OCI-M1 (cell line): ENCODE data around the gene DHRS7B.
"Not testable (repeated sequence)": the region's sequence is repeated elsewhere in the genome, so short reads cannot be mapped to it uniquely, and the experiment has no call there.

Experiments
- DNase-seq: peaks from one replicate; lab custom pipeline; 2025; lab: John Stamatoyannopoulos, UW

DHRS7B gene, protein sequence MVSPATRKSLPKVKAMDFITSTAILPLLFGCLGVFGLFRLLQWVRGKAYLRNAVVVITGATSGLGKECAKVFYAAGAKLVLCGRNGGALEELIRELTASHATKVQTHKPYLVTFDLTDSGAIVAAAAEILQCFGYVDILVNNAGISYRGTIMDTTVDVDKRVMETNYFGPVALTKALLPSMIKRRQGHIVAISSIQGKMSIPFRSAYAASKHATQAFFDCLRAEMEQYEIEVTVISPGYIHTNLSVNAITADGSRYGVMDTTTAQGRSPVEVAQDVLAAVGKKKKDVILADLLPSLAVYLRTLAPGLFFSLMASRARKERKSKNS

DNA sequence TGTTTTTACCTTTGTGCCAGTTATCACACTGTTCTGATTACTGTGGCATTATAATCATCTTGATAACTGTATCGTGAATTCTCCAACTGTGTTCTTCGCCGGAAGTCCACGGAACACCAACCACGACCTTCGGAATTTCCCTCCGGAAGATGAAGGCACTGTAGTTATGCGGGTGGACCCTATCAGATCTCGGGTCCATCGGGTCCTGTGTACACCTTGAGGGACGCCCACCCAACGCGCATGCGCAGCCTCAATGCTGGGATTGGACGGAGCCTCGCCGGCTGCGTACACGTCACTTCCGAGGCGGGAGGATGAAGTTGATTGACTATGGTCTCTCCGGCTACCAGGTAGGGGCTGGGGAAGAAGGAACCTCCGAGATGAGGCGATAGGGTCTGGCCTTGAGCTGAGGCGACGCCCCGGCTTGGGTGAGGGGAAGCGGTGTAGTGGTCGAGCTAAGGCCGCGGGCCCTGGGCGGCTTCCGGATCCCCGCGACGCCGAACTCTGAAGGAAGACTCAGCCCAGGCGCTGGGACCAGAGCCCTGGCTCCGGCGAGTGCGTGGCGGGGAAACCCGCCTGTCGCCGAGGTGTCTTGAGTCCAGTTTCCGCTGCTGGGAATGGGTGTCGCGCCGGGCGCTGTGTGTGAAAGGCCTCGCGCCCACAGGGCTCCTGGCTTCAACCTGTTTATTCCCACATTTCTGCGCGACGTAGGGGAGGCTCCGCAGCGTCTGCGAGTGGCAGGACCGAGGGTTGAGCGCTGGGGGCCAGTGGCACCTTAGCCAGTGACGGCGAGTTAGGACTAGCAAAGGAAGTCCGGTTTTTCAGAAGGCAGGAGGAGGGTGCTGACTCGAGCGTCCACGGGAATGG lies at the start of gene DHRS7B:
TSS of gene DHRS7B (plus strand) at position 320 of the 864 bp plus-strand sequence. CDS start at position 328, 8 bp downstream.
- DNase-seq: peak; percentile 98

DNA sequence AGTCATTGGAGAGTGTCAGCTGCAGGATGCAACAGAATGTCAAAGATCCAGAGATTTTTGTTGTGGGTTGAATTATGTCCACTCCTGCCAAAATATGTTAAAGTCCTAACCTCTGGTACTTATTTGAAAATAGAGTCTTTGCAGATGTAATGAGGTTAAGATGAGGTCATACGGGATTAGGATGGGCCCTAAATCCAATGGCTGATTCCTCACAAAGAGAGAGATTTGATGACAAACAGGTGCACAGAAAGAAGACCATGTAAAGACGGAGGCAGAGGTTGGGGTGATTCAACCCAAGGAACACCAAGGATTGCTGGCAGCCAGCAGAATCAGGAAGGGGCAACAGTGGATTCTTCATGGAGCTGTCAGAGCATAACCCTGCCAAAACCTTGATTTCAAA lies 49.5 kb upstream of the DHRS7B start:
- DNase-seq: no peak

DNA sequence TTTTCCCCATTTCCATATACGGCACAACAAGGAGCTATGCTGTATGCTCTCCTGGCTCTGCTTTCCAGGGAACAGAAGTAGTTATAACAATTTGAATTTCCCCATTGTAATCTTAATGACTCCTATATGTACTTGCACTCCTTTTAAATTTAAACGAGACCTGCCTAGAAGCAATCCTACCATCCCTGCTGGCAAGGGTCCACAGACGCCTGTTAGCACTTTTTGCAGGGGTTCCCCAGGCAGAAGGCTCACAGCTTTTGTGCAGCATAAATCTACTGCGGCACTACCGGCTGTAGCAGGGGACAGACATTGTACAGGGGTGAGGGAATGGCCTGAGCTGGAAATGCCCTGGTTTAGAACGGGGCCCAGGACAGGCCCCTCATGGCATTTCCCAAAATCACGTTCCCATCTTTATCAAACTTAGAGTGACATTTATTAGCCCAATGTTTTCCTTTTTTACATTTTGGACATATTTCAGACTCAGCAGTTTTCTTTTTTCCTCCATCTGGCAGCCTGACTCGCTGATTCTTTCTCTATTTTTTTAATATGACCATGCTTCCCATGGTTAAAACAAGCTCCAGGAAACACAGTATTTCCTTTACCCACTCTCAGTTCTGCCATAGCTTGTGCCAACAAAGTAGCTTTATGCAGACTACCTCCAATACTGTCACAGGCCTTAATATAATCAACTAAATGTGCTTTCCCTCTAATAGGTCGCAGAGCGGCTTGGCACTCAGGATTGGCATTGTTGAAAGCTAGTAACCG lies 48.6 kb upstream of the DHRS7B start:
- no peak for DNase-seq

GRCh38 chr17:21079196-21079595 lies 47.6 kb upstream of the DHRS7B start:
- DNase-seq: no peak

DNA sequence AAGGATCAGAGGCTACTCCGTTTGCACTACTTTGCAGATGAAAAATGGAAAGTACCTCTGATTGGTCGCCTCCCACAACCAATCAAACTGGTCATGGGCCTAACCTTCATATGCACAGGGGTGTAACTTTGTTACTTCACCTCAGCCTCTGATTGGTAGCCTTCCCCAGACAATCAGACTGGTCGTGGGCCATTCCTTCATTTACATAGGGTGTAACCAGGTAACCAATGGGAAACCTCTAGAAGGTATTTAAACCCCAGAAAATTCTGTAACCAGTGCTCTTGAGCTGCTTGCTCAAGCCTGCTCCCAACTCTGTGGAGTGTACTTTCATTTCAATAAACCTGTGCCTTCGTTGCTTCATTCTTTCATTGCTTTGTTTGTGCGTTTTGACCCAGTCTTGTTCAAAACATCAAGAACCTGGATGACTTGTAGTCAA lies 44.7 kb upstream of the DHRS7B start:
- peak; percentile 47 for DNase-seq

DNA sequence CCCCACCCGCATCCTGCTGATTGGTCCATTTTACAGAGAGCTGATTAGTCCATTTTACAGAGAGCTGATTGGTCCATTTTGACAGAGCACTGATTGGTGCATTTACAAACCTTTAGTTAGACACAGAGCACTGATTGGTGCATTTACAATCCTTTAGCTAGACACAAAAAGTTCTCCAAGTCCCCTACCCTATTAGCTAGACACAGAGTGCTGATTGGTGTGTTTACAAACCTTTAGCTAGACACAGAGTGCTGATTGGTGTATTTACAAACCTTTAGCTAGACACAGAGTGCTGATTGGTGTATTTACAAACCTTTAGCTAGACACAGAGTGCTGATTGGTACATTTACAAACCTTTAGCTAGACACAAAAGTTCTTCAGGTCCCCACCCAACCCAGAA lies 41.5 kb upstream of the DHRS7B start:
- DNase-seq: not testable (repeated sequence)

DNA sequence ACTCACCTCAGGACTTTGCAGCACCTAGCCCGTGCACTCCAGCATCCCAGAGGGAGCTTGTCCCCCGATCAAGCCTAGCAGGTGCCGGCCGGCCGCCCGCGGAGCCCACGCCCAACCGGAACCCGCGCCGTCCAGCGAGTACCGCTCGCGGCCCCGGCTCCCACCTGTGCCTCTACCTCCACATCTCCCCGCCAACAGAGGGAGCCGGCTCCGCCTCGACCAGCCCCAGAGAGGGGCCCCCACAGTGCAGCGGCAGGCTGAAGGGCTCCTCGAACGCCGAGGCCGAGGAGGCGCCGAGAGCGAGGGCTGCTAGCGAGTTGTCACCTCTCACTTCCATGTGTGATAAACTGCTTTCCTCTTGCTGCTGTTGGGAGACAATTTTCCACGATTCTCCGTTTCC lies 41.1 kb upstream of the DHRS7B start:
- DNase-seq: no peak

- no peak for DNase-seq
Observed at GRCh38 chr17:21089145-21089544, 37.6 kb upstream of the DHRS7B start.

- DNase-seq: no peak
Observed at GRCh38 chr17:21089933-21090901, 36.5 kb upstream of the DHRS7B start.

DNA sequence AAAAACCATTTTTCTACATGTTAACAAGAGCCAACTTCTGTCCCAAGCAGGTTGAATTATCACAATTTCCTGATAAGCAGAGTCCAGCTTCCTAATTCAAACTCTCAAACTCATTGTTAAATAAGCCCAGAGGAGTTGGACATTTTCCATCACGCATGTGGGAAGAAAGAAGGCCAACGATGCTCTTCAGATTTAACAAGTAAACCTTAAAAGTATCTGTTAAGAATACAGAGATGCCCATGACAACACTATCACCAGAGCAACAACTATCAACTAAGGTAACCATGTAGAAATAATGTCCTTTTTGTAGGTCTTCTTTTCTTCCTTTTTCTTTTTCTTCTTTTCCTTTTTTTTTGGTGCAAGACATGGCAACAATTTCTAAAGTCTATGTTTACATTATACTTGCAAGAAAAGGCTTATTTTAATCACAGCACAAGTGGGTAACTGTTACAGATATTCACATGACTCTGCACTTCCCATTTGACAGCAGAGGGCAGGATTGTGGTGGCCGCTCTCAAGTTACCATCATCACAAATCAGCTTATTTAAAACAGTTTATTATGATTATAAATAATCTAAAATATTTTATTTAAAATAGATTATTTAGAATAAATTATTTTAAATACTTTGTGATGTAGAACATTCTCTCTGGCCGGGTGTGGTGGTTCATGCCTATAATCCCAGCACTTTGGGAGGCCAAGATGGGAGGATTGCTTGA lies 35.7 kb upstream of the DHRS7B start:
- peak; percentile 43 for DNase-seq

- DNase-seq: no peak
Observed at GRCh38 chr17:21094298-21094704, 32.5 kb upstream of the DHRS7B start.

DNA sequence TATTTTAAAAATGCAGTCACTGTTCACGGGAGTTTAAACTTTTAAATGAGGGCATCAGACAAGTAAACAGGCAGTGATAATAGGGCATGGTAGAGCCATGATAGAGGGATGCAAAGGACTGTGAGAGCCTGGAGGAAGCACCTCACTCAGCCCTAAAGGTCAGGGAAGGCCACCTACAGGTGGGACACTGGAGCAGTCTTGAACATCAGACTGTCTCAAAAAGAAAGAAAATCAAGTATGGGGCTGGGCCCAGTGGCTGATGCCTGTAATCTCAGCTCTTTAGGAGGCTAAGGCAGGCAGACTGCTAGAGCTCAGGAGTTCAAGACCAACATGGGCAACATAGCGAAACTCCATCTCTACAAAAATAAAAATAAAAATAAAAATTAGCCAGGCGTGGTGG lies 31.0 kb upstream of the DHRS7B start:
- DNase-seq: no peak

DNA sequence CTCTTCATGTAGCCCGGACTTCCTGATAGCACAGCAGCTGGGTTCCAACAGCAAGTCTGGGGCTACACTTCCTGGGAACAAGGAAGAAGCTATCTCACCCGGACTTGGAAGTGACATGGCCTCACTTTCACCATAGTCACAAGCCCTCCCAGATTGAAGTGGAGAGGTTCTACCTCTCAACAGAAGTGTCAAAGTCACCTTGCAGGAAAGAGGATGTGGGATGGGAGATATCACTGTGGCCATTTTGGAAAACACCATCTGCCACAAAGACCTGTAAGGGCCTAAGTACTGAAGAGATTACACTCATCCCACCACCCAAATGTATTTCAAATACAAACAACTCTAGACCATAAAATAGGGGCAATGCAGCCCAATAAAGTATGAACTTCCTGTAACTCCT lies 29.9 kb upstream of the DHRS7B start:
- no peak for DNase-seq

DNA sequence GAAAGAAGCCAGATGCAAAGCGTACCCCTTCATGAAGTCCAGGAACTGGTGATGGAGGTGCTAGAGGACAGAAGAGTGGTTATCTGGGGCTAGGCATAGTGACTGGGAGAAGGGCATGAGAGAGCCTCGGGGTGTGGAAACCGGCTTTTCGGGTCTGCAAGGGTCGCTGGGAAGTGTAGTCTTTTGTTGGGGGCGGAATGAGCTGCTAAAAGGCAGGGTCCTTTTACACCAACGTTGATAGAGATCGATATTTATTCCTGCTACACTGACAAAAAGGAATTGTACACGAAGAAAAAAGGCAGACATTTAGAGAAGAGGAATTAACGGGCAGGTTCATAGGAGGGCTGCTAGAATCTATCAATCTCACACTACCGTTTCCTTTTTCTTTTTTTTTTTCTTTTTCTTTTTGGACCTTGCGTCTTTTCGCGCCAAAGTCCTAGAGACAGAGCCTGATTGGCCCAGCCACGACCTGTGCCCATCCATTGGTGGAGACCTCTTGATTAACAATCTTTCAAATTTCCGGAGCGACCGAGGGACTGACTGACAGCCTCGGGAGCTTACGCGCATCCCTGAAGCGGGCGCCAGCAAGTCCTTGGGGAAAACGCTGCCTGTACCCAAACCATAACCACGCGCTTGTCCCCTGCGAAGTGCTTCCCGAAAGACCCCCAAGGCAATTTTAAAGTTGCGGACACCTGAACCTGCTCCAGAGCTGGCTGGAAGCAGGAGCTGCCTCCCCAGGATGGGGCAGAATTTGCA lies 27.7 kb upstream of the DHRS7B start:
- peak; percentile 96 for DNase-seq

- no peak for DNase-seq
Observed at GRCh38 chr17:21100636-21101035, 26.1 kb upstream of the DHRS7B start.

DNA sequence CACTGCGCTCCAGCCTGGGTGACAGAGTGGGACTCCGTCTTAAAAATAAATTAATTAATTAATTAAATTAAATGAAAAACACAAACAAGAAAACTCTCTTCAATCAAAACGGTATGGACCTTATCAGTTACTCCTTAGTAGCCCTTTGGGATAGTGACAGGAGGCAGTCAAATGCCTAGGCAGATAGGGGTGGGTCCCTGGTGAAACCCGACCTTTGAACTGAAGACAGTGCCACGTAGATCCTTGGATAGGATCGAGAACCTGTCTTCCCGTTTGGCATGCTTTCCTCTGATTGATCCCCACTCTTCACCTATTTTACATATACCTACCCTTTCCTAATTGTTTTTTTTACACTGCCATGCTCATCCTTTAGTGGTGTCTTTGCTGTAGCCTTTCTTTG lies 22.2 kb upstream of the DHRS7B start:
- no peak for DNase-seq

- no peak for DNase-seq
Observed at GRCh38 chr17:21105064-21105894, 21.5 kb upstream of the DHRS7B start.

DNA sequence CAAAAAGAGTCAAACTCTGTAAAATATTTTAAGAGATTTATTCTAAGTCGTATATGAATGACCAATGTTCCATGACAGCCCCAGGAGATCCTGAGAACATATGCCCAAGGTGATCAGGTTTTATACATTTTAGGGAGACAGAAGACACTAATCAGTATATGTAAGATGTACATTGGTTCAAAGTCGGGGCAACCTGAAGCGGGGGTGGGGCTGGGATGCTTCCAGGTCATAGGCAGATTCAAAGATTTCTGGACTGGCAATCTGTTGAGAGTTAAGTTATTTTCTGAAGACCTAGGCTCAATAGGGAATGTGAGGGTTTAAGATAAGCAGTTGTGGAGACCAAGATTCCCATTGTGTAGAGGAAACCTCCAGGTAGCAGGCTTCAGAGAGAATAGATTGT lies 20.4 kb upstream of the DHRS7B start:
- no peak for DNase-seq

- not testable (repeated sequence) for DNase-seq
Observed at GRCh38 chr17:21107067-21107650, 19.6 kb upstream of the DHRS7B start.
